Measurements from ENCODE around the gene FRMD4A.

DNA sequence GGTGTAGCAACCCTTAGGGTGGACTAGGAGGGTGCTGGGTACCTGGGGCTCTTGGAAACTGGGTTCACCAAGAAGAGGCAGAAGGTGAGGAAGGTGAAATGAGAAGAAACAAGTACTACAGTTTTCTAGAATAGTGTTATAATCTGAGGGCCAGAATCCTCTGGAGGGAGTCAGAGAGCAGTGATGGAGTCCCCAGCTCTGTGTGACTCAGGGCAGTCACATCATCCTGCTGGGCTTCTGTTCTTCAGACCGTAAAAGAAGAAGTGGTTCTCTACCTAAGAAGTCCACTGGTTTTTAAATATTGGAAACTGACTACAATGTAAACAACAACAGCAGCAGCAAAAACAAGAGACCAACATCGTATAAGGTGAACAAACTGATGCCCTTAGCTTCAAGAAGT lies 546.7 kb downstream of the FRMD4A start:
- no peak for TF ChIP-seq FOXK2 (IDR thresholded peaks at IDR 0.05)
- TF ChIP-seq ZNF274 (IDR thresholded peaks at IDR 0.05; ENCODE audit: insufficient read depth, insufficient read length) = no peak
- no peak for TF ChIP-seq EP300 (IDR thresholded peaks at IDR 0.05; ENCODE audit: borderline replicate concordance in 1 of 2, control insufficient read depth in 1 of 2, low read depth in 2 of 2, low read length in 2 of 2)
- no peak for TF ChIP-seq EZH2 (IDR thresholded peaks at IDR 0.05; ENCODE audit: borderline replicate concordance, control insufficient read depth, low read depth, low read length)
- TF ChIP-seq MYC (IDR thresholded peaks at IDR 0.05; ENCODE audit: insufficient read depth, insufficient read length, insufficient replicate concordance, low read length, severe bottlenecking) = no peak
- TF ChIP-seq YY1 (IDR thresholded peaks at IDR 0.05; ENCODE audit: low read depth, low read length) = 0 out of 2 replicates have a peak, but pooled peaks have one; percentile 24
- no peak for TF ChIP-seq ESRRA (IDR thresholded peaks at IDR 0.05; ENCODE audit: low read length)
- TF ChIP-seq BACH1 (IDR thresholded peaks at IDR 0.05; ENCODE audit: borderline replicate concordance) = no peak
- TF ChIP-seq CTCF (IDR thresholded peaks at IDR 0.05 in 2 of 3, conservative IDR thresholded peaks at IDR 0.05 in 1 of 3; ENCODE audit: control insufficient read depth in 2 of 3, extremely low read depth in 1 of 3, insufficient read depth in 1 of 3, low read depth in 3 of 3, low read length in 3 of 3) = peak; percentile 44 to 50 (median 50); a peak in 5 of 6 replicates

All from GM12878 (cell line).